Body of pancreas (tissue), 4 donors: ENCODE measurements around the gene MYO5B. TPM values are rescaled to one million over a fixed set of nuclear protein-coding genes. Genes with fewer than 3 reads are reported as not detected.

Source experiments
- ATAC-seq: fragments of 150-250 bp; one replicate; pipeline ENCODE4 v1.9.1; 2016
- DNase-seq, 4 donors: peaks; one replicate each; pipeline ENCODE4 v3.0.0-alpha.2; 2019
- H3K27ac ChIP-seq, 4 donors: fragments of 200-600 bp; sonication (generic); 1 replicate in 3 of 4; 2 replicates in 1 of 4; pipeline versions ENCODE4 v1.5.1 to v1.6.1; 2016 to 2019; ENCODE audit warnings: mild to moderate bottlenecking in 1 of 4, mixed read lengths in 1 of 4, moderate library complexity in 1 of 4
- H3K27me3 ChIP-seq, 2 donors: fragments of 200-600 bp; sonication (generic); one replicate each; pipeline ENCODE4 v1.6.0; 2016; ENCODE audit warnings: mild to moderate bottlenecking in 1 of 2
- H3K36me3 ChIP-seq, 2 donors: fragments of 200-600 bp; sonication (generic); replicated peaks in 1 of 2; 2 replicates each; pipeline ENCODE4 v1.5.1; 2016; ENCODE audit warnings: low read depth in 2 of 2; ENCODE audit not compliant: insufficient read depth in 1 of 2
- H3K4me1 ChIP-seq: fragments of 200-600 bp; sonication (generic); one replicate; pipeline ENCODE4 v1.6.0; 2016
- H3K4me3 ChIP-seq, 2 donors: fragments of 200-600 bp; sonication (generic); 1 replicate in 1 of 2; 2 replicates in 1 of 2; pipeline ENCODE4 v1.5.1; 2016 to 2019
- H3K9me3 ChIP-seq, 3 donors: fragments of 200-600 bp; sonication (generic); 1 replicate in 2 of 3; 2 replicates in 1 of 3; pipeline ENCODE4 v1.5.1; 2016
- POLR2A ChIP-seq, 3 donors: fragments of 450-650 bp; IDR thresholded peaks; one replicate each; pipeline ENCODE4 v1.6.1; 2016; ENCODE audit warnings: antibody characterized with exemption in 3 of 3, mild to moderate bottlenecking in 2 of 3
- WGBS, 2 donors: methylation state at CpG; one replicate each; pipeline ENCODE4 v1.1.5; 2017; 5-methylcytosine and 5-hydroxymethylcytosine counted together
- intact Hi-C: fragments of 100-400 bp; cut with DNase I; formaldehyde crosslinking; loops from one replicate; pipeline ENCODE4 v1.15.1; 2023
- total RNA-seq, 2 donors: library from RNA; depleted of rRNA; stranded (reverse); fragments of >200 nt; gene quantifications; one replicate each; pipeline ENCODE4 v1.1.0, GENCODE V29; 2016
- TF ChIP-seq, protein P1 (sequence below), 7 experiments: fragments of 450-650 bp in 4 of 7; fragments of 200-600 bp in 3 of 7; sonication (generic) in 3 of 7; IDR thresholded peaks; one replicate each; pipeline ENCODE4 v1.5.1; 2016 to 2019; ENCODE audit warnings: antibody characterized with exemption in 7 of 7

MYO5B gene
- total RNA-seq, 2 donors from 2014 or later = 17.1 to 18.2 TPM

GRCh38 chr18:50027996-50028395 lies 167.0 kb downstream of the MYO5B start:
- Histone ChIP-seq H3K4me3 (no peak overlapping the region), H3K4me1 (no peaks in the 10 kb centered on the region), H3K27ac (no peak overlapping the region), H3K27me3 (no peaks in the 10 kb centered on the region), H3K9me3 (no peaks in the 10 kb centered on the region), H3K36me3 (no peaks in the 10 kb centered on the region)
- 83 to 98% methylated on average over 2 of the region's 2 CpGs for WGBS, 2 donors
- intact Hi-C loops = no loop called here
- no peak for ATAC-seq
- TF ChIP-seq, protein P1, sequence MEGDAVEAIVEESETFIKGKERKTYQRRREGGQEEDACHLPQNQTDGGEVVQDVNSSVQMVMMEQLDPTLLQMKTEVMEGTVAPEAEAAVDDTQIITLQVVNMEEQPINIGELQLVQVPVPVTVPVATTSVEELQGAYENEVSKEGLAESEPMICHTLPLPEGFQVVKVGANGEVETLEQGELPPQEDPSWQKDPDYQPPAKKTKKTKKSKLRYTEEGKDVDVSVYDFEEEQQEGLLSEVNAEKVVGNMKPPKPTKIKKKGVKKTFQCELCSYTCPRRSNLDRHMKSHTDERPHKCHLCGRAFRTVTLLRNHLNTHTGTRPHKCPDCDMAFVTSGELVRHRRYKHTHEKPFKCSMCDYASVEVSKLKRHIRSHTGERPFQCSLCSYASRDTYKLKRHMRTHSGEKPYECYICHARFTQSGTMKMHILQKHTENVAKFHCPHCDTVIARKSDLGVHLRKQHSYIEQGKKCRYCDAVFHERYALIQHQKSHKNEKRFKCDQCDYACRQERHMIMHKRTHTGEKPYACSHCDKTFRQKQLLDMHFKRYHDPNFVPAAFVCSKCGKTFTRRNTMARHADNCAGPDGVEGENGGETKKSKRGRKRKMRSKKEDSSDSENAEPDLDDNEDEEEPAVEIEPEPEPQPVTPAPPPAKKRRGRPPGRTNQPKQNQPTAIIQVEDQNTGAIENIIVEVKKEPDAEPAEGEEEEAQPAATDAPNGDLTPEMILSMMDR (IDR thresholded peaks at IDR 0.05) = no peak
- no peak for TF ChIP-seq POLR2A (IDR thresholded peaks at IDR 0.05)
- DNase-seq = no peak

- intact Hi-C loops = no loop called here
- ATAC-seq = no peak
- H3K4me3 ChIP-seq = no peak overlapping the region
- 74 to 84% methylated on average over 3 of the region's 3 CpGs for WGBS, 2 donors
- no peaks in the 10 kb centered on the region for H3K36me3 ChIP-seq
- TF ChIP-seq, protein P1 (IDR thresholded peaks at IDR 0.05) = no peak
- no peak for TF ChIP-seq POLR2A (IDR thresholded peaks at IDR 0.05)
- no peaks in the 10 kb centered on the region for H3K4me1 ChIP-seq
- no peak for DNase-seq
- no peaks in the 10 kb centered on the region for H3K9me3 ChIP-seq
- no peak overlapping the region for H3K27ac ChIP-seq
- H3K27me3 ChIP-seq = no peaks in the 10 kb centered on the region
Observed at GRCh38 chr18:50024466-50024865, 170.5 kb downstream of the MYO5B start.

GRCh38 chr18:50022985-50023384 lies 172.0 kb downstream of the MYO5B start:
- Histone ChIP-seq H3K27me3 (no peaks in the 10 kb centered on the region), H3K4me1 (no peaks in the 10 kb centered on the region), H3K4me3 (no peak overlapping the region), H3K36me3 (no peaks in the 10 kb centered on the region), H3K27ac (no peak overlapping the region), H3K9me3 (no peaks in the 10 kb centered on the region)
- ATAC-seq (no peak), DNase-seq (no peak)
- TF ChIP-seq, protein P1 (IDR thresholded peaks at IDR 0.05) = no peak
- no peak for TF ChIP-seq POLR2A (IDR thresholded peaks at IDR 0.05)
- intact Hi-C loops = no loop called here
- 96 to 98% methylated on average over 3 of the region's 3 CpGs for WGBS, 2 donors

DNA sequence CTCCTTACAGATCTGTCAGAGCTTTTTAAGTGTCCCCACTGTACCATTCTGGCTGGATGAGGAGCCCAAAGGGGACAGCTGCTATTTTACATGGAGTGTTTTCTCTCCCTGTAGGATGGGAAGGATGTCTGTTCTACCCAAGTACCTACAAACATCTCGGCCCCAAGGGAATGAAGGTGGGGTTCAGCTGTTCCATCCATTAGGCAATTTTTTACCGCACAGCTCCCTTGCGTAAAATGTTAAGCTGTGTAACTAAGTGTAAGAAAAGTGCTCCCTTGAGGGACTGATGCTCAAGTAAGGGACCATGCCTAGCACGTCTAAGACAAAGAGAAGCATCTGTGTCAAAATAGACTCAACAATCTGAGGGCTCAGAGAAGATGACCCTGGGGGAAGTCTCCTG lies 180.3 kb downstream of the MYO5B start:
- Histone ChIP-seq H3K4me1 (peaks cover 5% of the 10 kb centered on the region), H3K9me3 (no peaks in the 10 kb centered on the region), H3K4me3 (no peak overlapping the region), H3K27me3 (no peaks in the 10 kb centered on the region), H3K27ac (no peak overlapping the region), H3K36me3 (no peaks in the 10 kb centered on the region)
- DNase-seq (no peak), ATAC-seq (no peak)
- intact Hi-C loops = loop anchor here (10.0 kb wide), 1 partner anchor 190 kb away; no protein-coding TSS in a partner anchor
- TF ChIP-seq, protein P1 (IDR thresholded peaks at IDR 0.05) = no peak
- TF ChIP-seq POLR2A (IDR thresholded peaks at IDR 0.05) = no peak
- 82 to 87% methylated on average over 4 of the region's 4 CpGs for WGBS, 2 donors

GRCh38 chr18:50013363-50014138 lies 181.4 kb downstream of the MYO5B start:
- TF ChIP-seq POLR2A (IDR thresholded peaks at IDR 0.05) = no peak
- TF ChIP-seq, protein P1 (IDR thresholded peaks at IDR 0.05) = no peak
- no peaks in the 10 kb centered on the region for H3K27me3 ChIP-seq
- DNase-seq (no peak), ATAC-seq (no peak)
- no peaks in the 10 kb centered on the region for H3K36me3 ChIP-seq
- H3K4me3 ChIP-seq = no peak overlapping the region
- 84 to 85% methylated on average over 8 of the region's 8 CpGs for WGBS, 2 donors
- peaks cover 5% of the 10 kb centered on the region for H3K4me1 ChIP-seq
- intact Hi-C loops = loop anchor here (10.0 kb wide), 1 partner anchor 191 kb away; no protein-coding TSS in a partner anchor
- H3K27ac ChIP-seq = no peak overlapping the region
- H3K9me3 ChIP-seq = no peaks in the 10 kb centered on the region
